ENCODE measurements around the gene AGK. TPM values are rescaled to one million over a fixed set of nuclear protein-coding genes. Genes with fewer than 3 reads are reported as not detected.

The AGK gene
- total and polyA plus RNA-seq, 2 of the 8 experiments (the other 6 are each of a cell fraction or from before 2014, with no cell fraction given): 25.8 to 34.0 TPM

- TF ChIP-seq, protein P1, sequence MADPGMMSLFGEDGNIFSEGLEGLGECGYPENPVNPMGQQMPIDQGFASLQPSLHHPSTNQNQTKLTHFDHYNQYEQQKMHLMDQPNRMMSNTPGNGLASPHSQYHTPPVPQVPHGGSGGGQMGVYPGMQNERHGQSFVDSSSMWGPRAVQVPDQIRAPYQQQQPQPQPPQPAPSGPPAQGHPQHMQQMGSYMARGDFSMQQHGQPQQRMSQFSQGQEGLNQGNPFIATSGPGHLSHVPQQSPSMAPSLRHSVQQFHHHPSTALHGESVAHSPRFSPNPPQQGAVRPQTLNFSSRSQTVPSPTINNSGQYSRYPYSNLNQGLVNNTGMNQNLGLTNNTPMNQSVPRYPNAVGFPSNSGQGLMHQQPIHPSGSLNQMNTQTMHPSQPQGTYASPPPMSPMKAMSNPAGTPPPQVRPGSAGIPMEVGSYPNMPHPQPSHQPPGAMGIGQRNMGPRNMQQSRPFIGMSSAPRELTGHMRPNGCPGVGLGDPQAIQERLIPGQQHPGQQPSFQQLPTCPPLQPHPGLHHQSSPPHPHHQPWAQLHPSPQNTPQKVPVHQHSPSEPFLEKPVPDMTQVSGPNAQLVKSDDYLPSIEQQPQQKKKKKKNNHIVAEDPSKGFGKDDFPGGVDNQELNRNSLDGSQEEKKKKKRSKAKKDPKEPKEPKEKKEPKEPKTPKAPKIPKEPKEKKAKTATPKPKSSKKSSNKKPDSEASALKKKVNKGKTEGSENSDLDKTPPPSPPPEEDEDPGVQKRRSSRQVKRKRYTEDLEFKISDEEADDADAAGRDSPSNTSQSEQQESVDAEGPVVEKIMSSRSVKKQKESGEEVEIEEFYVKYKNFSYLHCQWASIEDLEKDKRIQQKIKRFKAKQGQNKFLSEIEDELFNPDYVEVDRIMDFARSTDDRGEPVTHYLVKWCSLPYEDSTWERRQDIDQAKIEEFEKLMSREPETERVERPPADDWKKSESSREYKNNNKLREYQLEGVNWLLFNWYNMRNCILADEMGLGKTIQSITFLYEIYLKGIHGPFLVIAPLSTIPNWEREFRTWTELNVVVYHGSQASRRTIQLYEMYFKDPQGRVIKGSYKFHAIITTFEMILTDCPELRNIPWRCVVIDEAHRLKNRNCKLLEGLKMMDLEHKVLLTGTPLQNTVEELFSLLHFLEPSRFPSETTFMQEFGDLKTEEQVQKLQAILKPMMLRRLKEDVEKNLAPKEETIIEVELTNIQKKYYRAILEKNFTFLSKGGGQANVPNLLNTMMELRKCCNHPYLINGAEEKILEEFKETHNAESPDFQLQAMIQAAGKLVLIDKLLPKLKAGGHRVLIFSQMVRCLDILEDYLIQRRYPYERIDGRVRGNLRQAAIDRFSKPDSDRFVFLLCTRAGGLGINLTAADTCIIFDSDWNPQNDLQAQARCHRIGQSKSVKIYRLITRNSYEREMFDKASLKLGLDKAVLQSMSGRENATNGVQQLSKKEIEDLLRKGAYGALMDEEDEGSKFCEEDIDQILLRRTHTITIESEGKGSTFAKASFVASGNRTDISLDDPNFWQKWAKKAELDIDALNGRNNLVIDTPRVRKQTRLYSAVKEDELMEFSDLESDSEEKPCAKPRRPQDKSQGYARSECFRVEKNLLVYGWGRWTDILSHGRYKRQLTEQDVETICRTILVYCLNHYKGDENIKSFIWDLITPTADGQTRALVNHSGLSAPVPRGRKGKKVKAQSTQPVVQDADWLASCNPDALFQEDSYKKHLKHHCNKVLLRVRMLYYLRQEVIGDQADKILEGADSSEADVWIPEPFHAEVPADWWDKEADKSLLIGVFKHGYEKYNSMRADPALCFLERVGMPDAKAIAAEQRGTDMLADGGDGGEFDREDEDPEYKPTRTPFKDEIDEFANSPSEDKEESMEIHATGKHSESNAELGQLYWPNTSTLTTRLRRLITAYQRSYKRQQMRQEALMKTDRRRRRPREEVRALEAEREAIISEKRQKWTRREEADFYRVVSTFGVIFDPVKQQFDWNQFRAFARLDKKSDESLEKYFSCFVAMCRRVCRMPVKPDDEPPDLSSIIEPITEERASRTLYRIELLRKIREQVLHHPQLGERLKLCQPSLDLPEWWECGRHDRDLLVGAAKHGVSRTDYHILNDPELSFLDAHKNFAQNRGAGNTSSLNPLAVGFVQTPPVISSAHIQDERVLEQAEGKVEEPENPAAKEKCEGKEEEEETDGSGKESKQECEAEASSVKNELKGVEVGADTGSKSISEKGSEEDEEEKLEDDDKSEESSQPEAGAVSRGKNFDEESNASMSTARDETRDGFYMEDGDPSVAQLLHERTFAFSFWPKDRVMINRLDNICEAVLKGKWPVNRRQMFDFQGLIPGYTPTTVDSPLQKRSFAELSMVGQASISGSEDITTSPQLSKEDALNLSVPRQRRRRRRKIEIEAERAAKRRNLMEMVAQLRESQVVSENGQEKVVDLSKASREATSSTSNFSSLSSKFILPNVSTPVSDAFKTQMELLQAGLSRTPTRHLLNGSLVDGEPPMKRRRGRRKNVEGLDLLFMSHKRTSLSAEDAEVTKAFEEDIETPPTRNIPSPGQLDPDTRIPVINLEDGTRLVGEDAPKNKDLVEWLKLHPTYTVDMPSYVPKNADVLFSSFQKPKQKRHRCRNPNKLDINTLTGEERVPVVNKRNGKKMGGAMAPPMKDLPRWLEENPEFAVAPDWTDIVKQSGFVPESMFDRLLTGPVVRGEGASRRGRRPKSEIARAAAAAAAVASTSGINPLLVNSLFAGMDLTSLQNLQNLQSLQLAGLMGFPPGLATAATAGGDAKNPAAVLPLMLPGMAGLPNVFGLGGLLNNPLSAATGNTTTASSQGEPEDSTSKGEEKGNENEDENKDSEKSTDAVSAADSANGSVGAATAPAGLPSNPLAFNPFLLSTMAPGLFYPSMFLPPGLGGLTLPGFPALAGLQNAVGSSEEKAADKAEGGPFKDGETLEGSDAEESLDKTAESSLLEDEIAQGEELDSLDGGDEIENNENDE (IDR thresholded peaks at IDR 0.05; ENCODE audit: insufficient replicate concordance, low read length): peak; percentile 26
- TF ChIP-seq, protein P2, sequence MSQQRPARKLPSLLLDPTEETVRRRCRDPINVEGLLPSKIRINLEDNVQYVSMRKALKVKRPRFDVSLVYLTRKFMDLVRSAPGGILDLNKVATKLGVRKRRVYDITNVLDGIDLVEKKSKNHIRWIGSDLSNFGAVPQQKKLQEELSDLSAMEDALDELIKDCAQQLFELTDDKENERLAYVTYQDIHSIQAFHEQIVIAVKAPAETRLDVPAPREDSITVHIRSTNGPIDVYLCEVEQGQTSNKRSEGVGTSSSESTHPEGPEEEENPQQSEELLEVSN (IDR thresholded peaks at IDR 0.05): peak; percentile 74
- TF ChIP-seq SUZ12 (IDR thresholded peaks at IDR 0.05; ENCODE audit: low read length): no peak
- TF ChIP-seq ZNF274 (IDR thresholded peaks at IDR 0.05; ENCODE audit: borderline replicate concordance, extremely low read depth, low read length): no peak
- no peak for TF ChIP-seq CHD1 (IDR thresholded peaks at IDR 0.05; ENCODE audit: low read depth, low read length)
- no peak for TF ChIP-seq JUN (IDR thresholded peaks at IDR 0.05; ENCODE audit: low read depth, low read length)
- no peak for TF ChIP-seq SIRT6 (IDR thresholded peaks at IDR 0.05; ENCODE audit: low read length)
- TF ChIP-seq KDM4A (IDR thresholded peaks at IDR 0.05; ENCODE audit: low read depth, low read length, severe bottlenecking): peak; percentile 58
- no peak for TF ChIP-seq TCF12 (IDR thresholded peaks at IDR 0.05; ENCODE audit: low read depth, low read length)
- peak; percentile 64; the same call in 1 of the 2 replicates for TF ChIP-seq YY1 (IDR thresholded peaks at IDR 0.05; ENCODE audit: low read depth, low read length)
These were observed at the start of gene AGK (continued) for GRCh38 chr7:141551094-141551781.
